DND-41 (cell line): ENCODE measurements around the gene PTBP3.

Experiments
- CTCF ChIP-seq: IDR thresholded peaks from 2 replicates; pipeline ENCODE4 v1.5.1; 2012; ENCODE audit warnings: borderline replicate concordance, low read length, moderate library complexity, mild to moderate bottlenecking; ENCODE audit not compliant: poor library complexity, severe bottlenecking; ENCODE audit errors: extremely low read depth
- EZH2 ChIP-seq: IDR thresholded peaks from 3 replicates; pipeline ENCODE4 v1.6.1; 2012; ENCODE audit warnings: borderline replicate concordance, low read depth, mild to moderate bottlenecking, moderate library complexity, low read length, inconsistent platforms; ENCODE audit not compliant: severe bottlenecking

GRCh38 chr9:112339886-112340285, 6.5 kb upstream of the PTBP3 start:
- no peak for TF ChIP-seq CTCF
- TF ChIP-seq EZH2: no peak
